Muscle of leg (tissue), 11 donors: ENCODE data around the gene LARP4B. TPM values are rescaled to one million over a fixed set of nuclear protein-coding genes. Genes with fewer than 3 reads are reported as not detected.

Experiments
- DNase-seq: peaks from one replicate; pipeline ENCODE4 v3.0.0; 2013
- H3K27ac ChIP-seq: one replicate; pipeline ENCODE4 v1.5.1; 2013; ENCODE audit warnings: mild to moderate bottlenecking, low read length, control low read depth
- H3K27me3 ChIP-seq: one replicate; pipeline ENCODE4 v1.6.1; 2013; ENCODE audit warnings: low read length; ENCODE audit not compliant: control insufficient read depth, insufficient read depth
- H3K36me3 ChIP-seq: one replicate; pipeline ENCODE4 v1.6.1; 2013; ENCODE audit warnings: low read length; ENCODE audit not compliant: control insufficient read depth, insufficient read depth
- H3K4me1 ChIP-seq: one replicate; pipeline ENCODE4 v1.6.1; 2013; ENCODE audit warnings: low read length; ENCODE audit not compliant: control insufficient read depth, insufficient read depth
- H3K4me3 ChIP-seq: one replicate; pipeline ENCODE4 v1.5.1; 2013; ENCODE audit warnings: low read length, control low read depth
- H3K9me3 ChIP-seq: replicated peaks from 2 replicates; pipeline ENCODE4 v1.6.1; 2013; ENCODE audit warnings: low read depth, low read length; ENCODE audit not compliant: control insufficient read depth
- WGBS: methylation state at CpG from one replicate; pipeline ENCODE4 v1.1.5; 2013; ENCODE audit warnings: missing lambda C conversion rate; ENCODE audit not compliant: insufficient coverage; 5-methylcytosine and 5-hydroxymethylcytosine counted together
- polyA plus RNA-seq, 8 donors: library from polyadenylated mRNA; unstranded; fragments of 120-200 nt; gene quantifications; one replicate each; pipeline versions ENCODE4 v1.2.1 to v1.2.3, GENCODE V29; 2013; ENCODE audit warnings: inconsistent platforms in 1 of 8, low replicate concordance in 1 of 8; ENCODE audit not compliant: insufficient read length in 8 of 8, insufficient read depth in 1 of 8
- total RNA-seq: library from RNA; stranded (reverse); fragments of 120-200 nt; gene quantifications from one replicate; pipeline ENCODE4 v1.2.4, GENCODE V29; 2013

LARP4B gene
- total and polyA plus RNA-seq, 9 donors = 35.8 to 84.5 (median 54.8) TPM

DNA sequence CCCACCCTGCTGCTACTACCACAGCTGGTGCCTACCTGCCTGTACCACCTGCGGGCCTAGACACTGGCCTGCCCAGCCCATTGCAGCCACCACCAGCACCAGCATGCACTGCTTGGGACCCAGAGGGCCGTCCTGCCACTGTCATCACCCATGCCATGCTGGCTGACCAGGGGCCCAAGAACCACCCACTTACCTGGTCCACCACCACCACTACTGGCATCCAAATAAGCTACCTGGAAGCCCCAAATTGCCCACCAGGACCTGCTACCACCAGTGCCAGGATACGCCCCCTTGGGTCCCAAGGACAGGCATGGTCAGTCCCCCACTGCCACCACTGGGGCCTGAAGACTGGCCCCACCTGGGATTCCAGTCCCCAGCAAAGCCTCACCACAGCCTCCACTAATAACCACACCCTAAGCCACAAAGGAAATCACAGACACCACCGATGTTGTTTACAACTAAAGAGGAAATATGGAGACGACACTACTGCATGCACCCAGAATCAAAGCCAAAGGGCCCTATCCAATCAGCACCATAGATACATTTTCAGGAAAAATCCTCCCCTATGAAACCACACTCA is 171.5 kb downstream of the LARP4B start:
- H3K36me3 ChIP-seq = no peaks in the 10 kb centered on the region
- DNase-seq = no peak
- peaks cover 2% of the 10 kb centered on the region for H3K27me3 ChIP-seq
- H3K27ac ChIP-seq = no peak overlapping the region
- H3K4me1 ChIP-seq = no peaks in the 10 kb centered on the region
- no peak overlapping the region for H3K4me3 ChIP-seq
- peaks cover 13% of the 10 kb centered on the region for H3K9me3 ChIP-seq
- 76% methylated on average over 3 of the region's 5 CpGs for WGBS

Other genes starting within 250 kb of the LARP4B start
- gene DIP2C, start 242.0 kb downstream of the LARP4B start, total RNA-seq = 15.1 TPM
- 10 to 100 TPM; 18.6 to 30.8 (median 25.8) TPM for gene DIP2C, start 242.0 kb downstream of the LARP4B start, polyA plus RNA-seq
- 29.0 TPM for gene GTPBP4, start 56.7 kb upstream of the LARP4B start, total RNA-seq
- 10 to 100 TPM; 42.5 to 55.1 (median 48.4) TPM for gene GTPBP4, start 56.7 kb upstream of the LARP4B start, polyA plus RNA-seq
- not detected for gene IDI2, start 94.2 kb upstream of the LARP4B start, total RNA-seq
- gene IDI2, start 94.2 kb upstream of the LARP4B start, polyA plus RNA-seq = under 1 TPM in 3 of 8 donors, not detected in 5; 0.11 to 0.15 (median 0.11) TPM
- 29.7 TPM for gene IDI1, start 117.4 kb upstream of the LARP4B start, total RNA-seq
- 10 to 100 TPM; 33.9 to 55.0 (median 44.7) TPM for gene IDI1, start 117.4 kb upstream of the LARP4B start, polyA plus RNA-seq
- gene WDR37, start 124.7 kb upstream of the LARP4B start, total RNA-seq = 8.7 TPM
- gene WDR37, start 124.7 kb upstream of the LARP4B start, polyA plus RNA-seq = 10 to 100 TPM in 6 of 8 donors, 1 to 10 TPM in 2; 9.4 to 12.5 (median 10.8) TPM